ENCODE measurements around the gene ANKRD55.
A peak's percentile ranks its signal among the peaks of the same experiment; 100 is the strongest.

Gene ANKRD55

GRCh38 chr5:56072863-56073766 lies 160.0 kb downstream of the ANKRD55 start:
- DNase-seq: no peak

- peak in 1 of 14 donors; percentile 7 for DNase-seq
These were observed 161.7 kb downstream of the ANKRD55 start for GRCh38 chr5:56071470-56071869.

GRCh38 chr5:56070851-56071465 lies 162.2 kb downstream of the ANKRD55 start:
- DNase-seq: no peak

GRCh38 chr5:56069652-56070226 lies 163.4 kb downstream of the ANKRD55 start:
- DNase-seq: no peak

- no peak for DNase-seq
These were observed 166.1 kb downstream of the ANKRD55 start for GRCh38 chr5:56066931-56067450.

GRCh38 chr5:56064984-56065383 lies 168.1 kb downstream of the ANKRD55 start:
- no peak for DNase-seq

GRCh38 chr5:56060276-56061110 lies 172.6 kb downstream of the ANKRD55 start:
- no peak for DNase-seq

- no peak for DNase-seq
These were observed 173.3 kb downstream of the ANKRD55 start for GRCh38 chr5:56059854-56060253.

GRCh38 chr5:56056875-56057274 lies 176.3 kb downstream of the ANKRD55 start:
- no peak for DNase-seq

GRCh38 chr5:56055859-56056258 lies 177.3 kb downstream of the ANKRD55 start:
- no peak for DNase-seq

- no peak for DNase-seq
These were observed 177.8 kb downstream of the ANKRD55 start for GRCh38 chr5:56055287-56055686.

GRCh38 chr5:56054666-56055065 lies 178.5 kb downstream of the ANKRD55 start:
- DNase-seq: no peak

- no peak for DNase-seq
These were observed 179.8 kb downstream of the ANKRD55 start for GRCh38 chr5:56053363-56053762.

GRCh38 chr5:56052735-56053134 lies 180.4 kb downstream of the ANKRD55 start:
- DNase-seq: no peak

GRCh38 chr5:56050551-56051255 lies 182.4 kb downstream of the ANKRD55 start:
- DNase-seq: no peak
